Adrenal gland (tissue), 12 donors: Measurements from ENCODE around the gene CNTNAP2. TPM values are rescaled to one million over a fixed set of nuclear protein-coding genes. Genes with fewer than 3 reads are reported as not detected.

ENCODE experiments used
- DNase-seq, 7 donors: peaks; one replicate each; pipeline ENCODE4 v3.0.0-alpha.2; 2019 to 2020
- H3K27ac ChIP-seq, 5 donors: fragments of 200-600 bp; sonication (generic) in 4 of 5; 1 replicate in 3 of 5; 2 replicates in 2 of 5; pipeline versions ENCODE4 v1.5.1 to v1.8.0; 2016 to 2020; ENCODE audit warnings: mild to moderate bottlenecking in 1 of 5
- H3K27me3 ChIP-seq: fragments of 200-600 bp; 2 replicates; pipeline ENCODE4 v1.8.0; 2021
- H3K36me3 ChIP-seq, 2 donors: fragments of 200-600 bp; replicated peaks in 1 of 2; 1 replicate in 1 of 2; 2 replicates in 1 of 2; pipeline versions ENCODE4 v1.5.1 to v1.8.0; 2018 to 2022
- H3K4me1 ChIP-seq, 2 donors: fragments of 200-600 bp; replicated peaks in 1 of 2; 1 replicate in 1 of 2; 2 replicates in 1 of 2; pipeline versions ENCODE4 v1.5.1 to v1.8.0; 2018 to 2021
- H3K4me3 ChIP-seq, 4 donors: fragments of 200-600 bp; sonication (generic) in 3 of 4; one replicate each; pipeline ENCODE4 v1.5.1; 2016 to 2018
- H3K9me3 ChIP-seq, 3 donors: fragments of 200-600 bp; sonication (generic) in 1 of 3; replicated peaks in 1 of 3; 1 replicate in 2 of 3; 2 replicates in 1 of 3; pipeline versions ENCODE4 v1.5.1 to v1.8.0; 2016 to 2021
- POLR2A ChIP-seq, 2 donors: fragments of 450-650 bp; IDR thresholded peaks; one replicate each; pipeline ENCODE4 v1.6.1; 2017; ENCODE audit warnings: antibody characterized with exemption in 2 of 2, mild to moderate bottlenecking in 2 of 2, moderate library complexity in 1 of 2
- WGBS, 4 donors: extraction: QIAGEN DNeasy Blood & Tissue Kit in 2 of 4; methylation state at CpG; one replicate each; pipeline versions ENCODE4 v1.1.5 to v1.1.7; 2013 to 2017; 5-methylcytosine and 5-hydroxymethylcytosine counted together
- intact Hi-C, 2 donors: fragments of 100-400 bp; cut with DNase I; formaldehyde crosslinking; loops; one replicate each; pipeline versions ENCODE4 v1.14.1 to v1.15.0; 2022 to 2023
- polyA plus RNA-seq, 3 donors: library from polyadenylated mRNA; stranded (reverse); fragments of 200-250 nt in 2 of 3; fragments of 350-450 nt in 1 of 3; fragmentation: Illumina TruSeq in 1 of 3; extraction: RNeasy Lipid Tissue Mini Kit (QIAGEN cat#74804) in 1 of 3; gene quantifications; one replicate each; pipeline ENCODE4 v1.2.3, GENCODE V29; 2013 to 2014
- total RNA-seq, 9 donors: library from RNA; depleted of rRNA in 4 of 9; stranded (reverse); fragments of >200 nt in 4 of 9; fragments of 120-200 nt in 1 of 9; fragmentation: NEBNext Ultra II Directional in 1 of 9; extraction: Animal tissue kit (Norgen Biotek cat#: 25700) in 1 of 9; gene quantifications; one replicate each; pipeline versions ENCODE4 v1.1.0 to v1.2.4, GENCODE V29; 2013 to 2023
- TF ChIP-seq, protein P1 (sequence below), 6 experiments: fragments of 450-650 bp in 4 of 6; fragments of 200-600 bp in 2 of 6; sonication (generic) in 1 of 6; IDR thresholded peaks; 1 replicate in 5 of 6; 2 replicates in 1 of 6; pipeline versions ENCODE4 v1.5.1 to v1.8.0; 2016 to 2021; ENCODE audit warnings: antibody characterized with exemption in 6 of 6, mild to moderate bottlenecking in 2 of 6, moderate library complexity in 1 of 6
- donor health status: healthy with polysubstance abuse.
- donor health status: Bipolar disorder and iron deficiency.
- donor health status: DM: yes; HTN: yes; CAD: no.
- donor health status: DM: no; HTN: no; CAD: no.
- donor health status: DM: no; HTN: no; CAD: no.
- donor health status: DM: yes; HTN: yes; CAD: no.

The CNTNAP2 gene
- total and polyA plus RNA-seq, 12 donors: 0.14 to 6.3 (median 1.8) TPM; not detected in 2

- 53 to 61% (median 59%) methylated on average over 1 of the region's 1 CpG for WGBS, 4 donors
- intact Hi-C loops: no loop called here
Measured at GRCh38 chr7:148304456-148304855, 2187.9 kb downstream of the CNTNAP2 start.

DNA sequence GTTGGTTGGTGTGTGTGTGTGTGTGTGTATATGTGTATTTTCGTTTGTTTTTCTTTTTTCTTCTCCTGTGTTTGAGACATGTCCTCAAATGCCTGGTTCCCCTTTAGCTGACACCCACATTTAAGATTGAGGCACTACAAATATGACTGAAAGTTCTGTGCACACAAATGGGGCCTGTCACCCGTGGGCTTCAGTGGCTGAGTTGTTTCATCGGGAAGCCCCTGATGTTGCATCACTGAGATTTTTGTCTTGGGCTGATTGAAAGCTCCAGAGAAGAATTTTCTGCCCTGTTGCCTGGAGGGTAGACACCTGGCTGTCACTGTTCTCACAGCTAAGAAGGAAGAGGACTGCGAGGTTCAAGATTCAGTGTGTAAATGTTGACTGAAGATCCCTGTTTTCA, 2190.2 kb downstream of the CNTNAP2 start:
- Histone ChIP-seq H3K9me3 (no peaks in the 10 kb centered on the region), H3K27ac (no peak overlapping the region), H3K36me3 (no peaks in the 10 kb centered on the region), H3K4me1 (peaks cover 12 to 20% of the 10 kb centered on the region in 2 donors), H3K27me3 (no peaks in the 10 kb centered on the region), H3K4me3 (no peak overlapping the region)
- intact Hi-C loops: no loop called here
- WGBS, 4 donors: 61 to 84% (median 67%) methylated on average over 4 of the region's 4 CpGs
- DNase-seq: no peak
- TF ChIP-seq, protein P1, sequence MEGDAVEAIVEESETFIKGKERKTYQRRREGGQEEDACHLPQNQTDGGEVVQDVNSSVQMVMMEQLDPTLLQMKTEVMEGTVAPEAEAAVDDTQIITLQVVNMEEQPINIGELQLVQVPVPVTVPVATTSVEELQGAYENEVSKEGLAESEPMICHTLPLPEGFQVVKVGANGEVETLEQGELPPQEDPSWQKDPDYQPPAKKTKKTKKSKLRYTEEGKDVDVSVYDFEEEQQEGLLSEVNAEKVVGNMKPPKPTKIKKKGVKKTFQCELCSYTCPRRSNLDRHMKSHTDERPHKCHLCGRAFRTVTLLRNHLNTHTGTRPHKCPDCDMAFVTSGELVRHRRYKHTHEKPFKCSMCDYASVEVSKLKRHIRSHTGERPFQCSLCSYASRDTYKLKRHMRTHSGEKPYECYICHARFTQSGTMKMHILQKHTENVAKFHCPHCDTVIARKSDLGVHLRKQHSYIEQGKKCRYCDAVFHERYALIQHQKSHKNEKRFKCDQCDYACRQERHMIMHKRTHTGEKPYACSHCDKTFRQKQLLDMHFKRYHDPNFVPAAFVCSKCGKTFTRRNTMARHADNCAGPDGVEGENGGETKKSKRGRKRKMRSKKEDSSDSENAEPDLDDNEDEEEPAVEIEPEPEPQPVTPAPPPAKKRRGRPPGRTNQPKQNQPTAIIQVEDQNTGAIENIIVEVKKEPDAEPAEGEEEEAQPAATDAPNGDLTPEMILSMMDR (IDR thresholded peaks at IDR 0.05): no peak
- TF ChIP-seq POLR2A (IDR thresholded peaks at IDR 0.05): no peak

More at GRCh38 chr7:148304456-148304855, 2187.9 kb downstream of the CNTNAP2 start:
- Histone ChIP-seq H3K9me3 (no peaks in the 10 kb centered on the region), H3K4me3 (no peak overlapping the region), H3K27me3 (no peaks in the 10 kb centered on the region), H3K27ac (peak overlapping the region in 1 of 5 donors; percentile 29), H3K36me3 (no peaks in the 10 kb centered on the region), H3K4me1 (peaks cover 12 to 20% of the 10 kb centered on the region in 2 donors)
- no peak for TF ChIP-seq POLR2A (IDR thresholded peaks at IDR 0.05)
- TF ChIP-seq, protein P1 (IDR thresholded peaks at IDR 0.05): no peak
- DNase-seq: no peak

GRCh38 chr7:148318102-148318811, 2201.7 kb downstream of the CNTNAP2 start:
- DNase-seq: no peak
- H3K27ac ChIP-seq: no peak overlapping the region
- WGBS, 4 donors: 82 to 87% (median 85%) methylated on average over 9 of the region's 9 CpGs
- no peaks in the 10 kb centered on the region for H3K4me1 ChIP-seq
- H3K27me3 ChIP-seq: no peaks in the 10 kb centered on the region
- TF ChIP-seq POLR2A (IDR thresholded peaks at IDR 0.05): no peak
- TF ChIP-seq, protein P1 (IDR thresholded peaks at IDR 0.05): no peak
- intact Hi-C loops: no loop called here
- H3K4me3 ChIP-seq: no peak overlapping the region
- H3K9me3 ChIP-seq: no peaks in the 10 kb centered on the region
- no peaks in the 10 kb centered on the region for H3K36me3 ChIP-seq

DNA sequence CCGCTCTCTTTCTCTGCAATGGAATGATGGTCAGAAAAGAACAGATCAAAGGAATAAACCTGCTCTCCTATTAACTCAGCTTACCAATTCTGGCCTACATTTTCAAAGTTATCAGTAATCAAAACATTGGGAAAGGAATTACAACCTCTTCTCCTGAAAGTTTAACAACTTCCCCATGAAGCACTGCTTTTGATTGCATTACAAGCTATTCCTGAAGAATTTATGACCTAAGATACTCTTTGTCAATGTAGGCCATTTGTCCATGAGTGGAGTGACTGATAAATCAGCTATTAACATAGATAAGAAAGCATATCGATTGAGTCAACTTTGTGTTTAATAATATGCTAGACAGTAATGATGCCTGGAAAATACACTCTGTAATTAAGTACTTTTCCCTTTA, 2202.2 kb downstream of the CNTNAP2 start:
- TF ChIP-seq POLR2A (IDR thresholded peaks at IDR 0.05): no peak
- TF ChIP-seq, protein P1 (IDR thresholded peaks at IDR 0.05): no peak
- Histone ChIP-seq H3K27me3 (no peaks in the 10 kb centered on the region), H3K4me1 (no peaks in the 10 kb centered on the region), H3K4me3 (no peak overlapping the region), H3K27ac (no peak overlapping the region), H3K9me3 (no peaks in the 10 kb centered on the region), H3K36me3 (no peaks in the 10 kb centered on the region)
- no peak for DNase-seq
- intact Hi-C loops: no loop called here
- WGBS, 4 donors: 55 to 70% (median 63%) methylated on average over 2 of the region's 2 CpGs
